ENCODE results near the gene MIER1. TPM values are rescaled to one million over a fixed set of nuclear protein-coding genes. Genes with fewer than 3 reads are reported as not detected.

MIER1 gene
- total RNA-seq, 4 donors from 2014 or later, result 39.4 to 56.5 (median 49.2) TPM

DNA sequence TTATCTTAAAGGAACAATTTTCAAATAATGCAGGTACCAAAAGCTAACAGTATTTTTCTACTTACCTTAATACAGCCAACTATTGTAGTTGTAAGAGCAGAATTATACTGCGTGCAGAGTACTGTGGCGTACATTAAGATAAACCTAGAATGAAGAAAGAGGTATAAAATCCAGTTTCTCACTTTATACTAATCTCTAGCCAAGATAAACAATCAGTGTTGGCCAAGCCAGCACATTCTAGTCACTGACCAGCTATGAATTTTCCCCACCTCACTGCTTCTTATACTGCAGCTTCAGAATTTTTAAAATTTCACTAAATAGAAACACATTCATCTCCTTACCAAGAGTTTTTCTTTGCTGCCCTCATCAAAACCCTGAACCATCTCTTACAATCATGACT, 95.5 kb downstream of the MIER1 start:
- intact Hi-C loops (cut with DNase I), result no loop called here

DNA sequence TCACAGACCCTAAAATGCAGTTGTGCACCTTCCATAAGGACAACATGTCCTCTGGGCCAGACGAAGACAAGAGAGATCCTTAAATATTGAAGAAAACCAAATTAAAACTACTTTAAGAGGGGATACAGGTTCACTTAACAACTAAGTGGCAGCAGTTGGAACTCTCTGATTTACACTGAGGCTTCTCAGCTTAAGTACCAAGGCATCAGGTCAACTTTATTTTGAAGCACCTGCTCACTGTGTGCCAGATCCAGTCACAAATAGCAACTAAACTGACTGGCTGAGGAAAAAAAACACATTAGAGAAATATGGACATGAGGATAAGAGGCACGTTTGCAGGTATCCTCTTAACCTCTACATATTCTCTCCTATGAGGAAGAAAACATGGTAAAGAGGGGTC, 96.0 kb downstream of the MIER1 start:
- Histone ChIP-seq H3K27me3 (no peaks in the 10 kb centered on the region), H3K4me3 (no peak overlapping the region), H3K36me3 (peaks cover 0 to 29% (median 7%) of the 10 kb centered on the region in 4 donors), H3K9me3 (no peaks in the 10 kb centered on the region), H3K4me1 (peaks cover 26 to 38% (median 35%) of the 10 kb centered on the region in 4 donors), H3K27ac (replicated peaks in 1 of 4) (peak overlapping the region; percentile 58 to 75 (median 68))
- no peak for TF ChIP-seq POLR2A (IDR thresholded peaks at IDR 0.05; ENCODE audit: low read depth)
- TF ChIP-seq POLR2AphosphoS5 (IDR thresholded peaks at IDR 0.05), result no peak
- no peak for TF ChIP-seq EP300 (IDR thresholded peaks at IDR 0.05)
- TF ChIP-seq, protein P1, sequence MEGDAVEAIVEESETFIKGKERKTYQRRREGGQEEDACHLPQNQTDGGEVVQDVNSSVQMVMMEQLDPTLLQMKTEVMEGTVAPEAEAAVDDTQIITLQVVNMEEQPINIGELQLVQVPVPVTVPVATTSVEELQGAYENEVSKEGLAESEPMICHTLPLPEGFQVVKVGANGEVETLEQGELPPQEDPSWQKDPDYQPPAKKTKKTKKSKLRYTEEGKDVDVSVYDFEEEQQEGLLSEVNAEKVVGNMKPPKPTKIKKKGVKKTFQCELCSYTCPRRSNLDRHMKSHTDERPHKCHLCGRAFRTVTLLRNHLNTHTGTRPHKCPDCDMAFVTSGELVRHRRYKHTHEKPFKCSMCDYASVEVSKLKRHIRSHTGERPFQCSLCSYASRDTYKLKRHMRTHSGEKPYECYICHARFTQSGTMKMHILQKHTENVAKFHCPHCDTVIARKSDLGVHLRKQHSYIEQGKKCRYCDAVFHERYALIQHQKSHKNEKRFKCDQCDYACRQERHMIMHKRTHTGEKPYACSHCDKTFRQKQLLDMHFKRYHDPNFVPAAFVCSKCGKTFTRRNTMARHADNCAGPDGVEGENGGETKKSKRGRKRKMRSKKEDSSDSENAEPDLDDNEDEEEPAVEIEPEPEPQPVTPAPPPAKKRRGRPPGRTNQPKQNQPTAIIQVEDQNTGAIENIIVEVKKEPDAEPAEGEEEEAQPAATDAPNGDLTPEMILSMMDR (IDR thresholded peaks at IDR 0.05), result no peak
- no peak for DNase-seq (ENCODE audit: extremely low spot score)
- intact Hi-C loops (cut with DNase I), result no loop called here
- 45% methylated on average over 2 of the region's 2 CpGs for WGBS

More for the DNA sequence above, 95.5 kb downstream of the MIER1 start:
- H3K27ac ChIP-seq (replicated peaks in 1 of 4), result peak overlapping the region; percentile 58 to 75 (median 68)
- TF ChIP-seq, protein P1 (IDR thresholded peaks at IDR 0.05), result no peak
- TF ChIP-seq POLR2AphosphoS5 (IDR thresholded peaks at IDR 0.05) (no peak), POLR2A (IDR thresholded peaks at IDR 0.05; ENCODE audit: low read depth) (no peak), EP300 (IDR thresholded peaks at IDR 0.05) (no peak)
- 43% methylated on average over 2 of the region's 2 CpGs for WGBS
- H3K9me3 ChIP-seq, result no peaks in the 10 kb centered on the region
- no peak for DNase-seq (ENCODE audit: extremely low spot score)
- no peak overlapping the region for H3K4me3 ChIP-seq
- no peaks in the 10 kb centered on the region for H3K27me3 ChIP-seq
- H3K36me3 ChIP-seq, result peaks cover 0 to 29% (median 7%) of the 10 kb centered on the region in 4 donors
- peaks cover 26 to 38% (median 35%) of the 10 kb centered on the region in 4 donors for H3K4me1 ChIP-seq

DNA sequence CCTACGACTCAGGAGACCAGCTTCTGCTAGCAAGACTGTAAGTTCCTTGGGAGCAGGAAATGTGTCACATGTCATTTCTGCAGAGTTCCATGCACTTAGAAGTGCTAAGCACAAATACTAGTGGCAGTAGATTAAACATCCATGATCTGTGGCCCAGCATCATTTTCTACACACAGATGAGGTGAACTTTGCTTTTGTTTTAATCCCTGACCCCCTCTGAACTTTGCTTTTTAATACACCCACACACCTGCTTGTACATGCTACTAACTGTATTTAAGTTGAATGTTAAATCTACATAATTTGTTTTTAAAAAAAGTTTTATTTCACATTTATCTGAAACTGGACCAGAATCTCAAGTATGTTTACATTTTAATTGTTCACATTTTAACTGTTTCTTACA, 104.7 kb downstream of the MIER1 start:
- 73% methylated on average over 1 of the region's 1 CpG for WGBS

DNA sequence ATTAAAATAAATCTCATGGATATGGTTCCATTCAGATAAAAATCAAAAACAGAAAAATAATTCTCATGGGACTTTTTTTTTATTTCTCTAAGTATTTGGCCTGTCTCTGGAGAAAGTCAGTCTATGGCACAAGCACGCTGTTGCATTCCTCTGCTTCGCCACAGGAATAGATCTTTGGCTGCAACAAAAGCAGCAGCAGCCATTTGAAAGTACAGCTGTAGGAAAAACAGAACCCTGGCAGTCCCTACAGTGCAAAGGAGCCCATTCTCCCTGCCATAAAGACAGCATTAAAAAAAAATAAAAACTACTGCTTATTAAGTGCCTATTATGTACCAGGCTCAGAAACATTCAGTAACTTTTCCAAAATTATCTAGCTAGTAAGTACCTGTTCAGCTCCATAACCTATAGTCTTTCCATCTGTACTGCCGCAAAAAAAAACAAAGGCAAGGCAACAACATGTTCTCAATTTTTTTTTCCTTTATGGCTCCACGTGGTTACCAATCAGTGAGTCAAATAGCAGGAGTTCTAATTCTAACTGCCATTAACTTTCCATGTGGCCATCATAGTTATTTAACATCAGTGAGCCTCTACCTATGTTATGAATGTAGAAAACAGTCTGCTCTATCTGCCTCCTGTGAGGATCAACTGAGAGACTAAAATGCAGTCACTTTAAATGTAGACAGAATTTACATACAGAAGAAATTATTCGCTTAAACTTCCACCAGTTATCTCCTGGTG, 106.5 kb downstream of the MIER1 start:
- intact Hi-C loops (cut with DNase I), result no loop called here
- WGBS, result 58% methylated on average over 5 of the region's 5 CpGs
- no peaks in the 10 kb centered on the region for H3K27me3 ChIP-seq
- H3K27ac ChIP-seq (replicated peaks in 1 of 4), result peak overlapping the region; percentile 50 to 64 (median 61)
- no peak for DNase-seq (ENCODE audit: extremely low spot score)
- peak overlapping the region in 1 of 4 donors; percentile 13 for H3K4me3 ChIP-seq
- peaks cover 16 to 22% (median 20%) of the 10 kb centered on the region in 4 donors for H3K4me1 ChIP-seq
- TF ChIP-seq POLR2AphosphoS5 (IDR thresholded peaks at IDR 0.05), result no peak
- TF ChIP-seq EP300 (IDR thresholded peaks at IDR 0.05), result no peak
- TF ChIP-seq, protein P1 (IDR thresholded peaks at IDR 0.05), result no peak
- no peak for TF ChIP-seq POLR2A (IDR thresholded peaks at IDR 0.05; ENCODE audit: low read depth)
- H3K36me3 ChIP-seq, result peaks cover 0 to 10% (median 2%) of the 10 kb centered on the region in 4 donors
- no peaks in the 10 kb centered on the region for H3K9me3 ChIP-seq

More for the DNA sequence above, 104.7 kb downstream of the MIER1 start:
- Histone ChIP-seq H3K4me3 (no peak overlapping the region), H3K36me3 (peaks cover 0 to 5% (median under 1%) of the 10 kb centered on the region in 4 donors), H3K9me3 (no peaks in the 10 kb centered on the region), H3K4me1 (peaks cover 16 to 22% (median 20%) of the 10 kb centered on the region in 4 donors), H3K27ac (replicated peaks in 1 of 4) (no peak overlapping the region), H3K27me3 (no peaks in the 10 kb centered on the region)
- TF ChIP-seq POLR2A (IDR thresholded peaks at IDR 0.05; ENCODE audit: low read depth) (no peak), POLR2AphosphoS5 (IDR thresholded peaks at IDR 0.05) (no peak), EP300 (IDR thresholded peaks at IDR 0.05) (no peak)
- TF ChIP-seq, protein P1 (IDR thresholded peaks at IDR 0.05), result no peak
- DNase-seq (ENCODE audit: extremely low spot score), result no peak
- intact Hi-C loops (cut with DNase I), result no loop called here
